Neural progenitor cell (in vitro differentiated cells): ENCODE measurements around the gene SLC25A29.

Experiments used
- CTCF ChIP-seq: fragments of 200-600 bp; sonication (generic); IDR thresholded peaks from 2 replicates; pipeline ENCODE4 v1.5.1; 2017; ENCODE audit warnings: antibody characterized with exemption, mild to moderate bottlenecking
- EZH2 ChIP-seq: fragments of 200-600 bp; sonication (generic); IDR thresholded peaks from 2 replicates; pipeline ENCODE4 v1.6.1; 2017; ENCODE audit warnings: antibody characterized with exemption, mild to moderate bottlenecking, moderate library complexity
- EZH2phosphoT487 ChIP-seq: fragments of 200-600 bp; sonication (generic); IDR thresholded peaks from 2 replicates; pipeline ENCODE4 v1.6.1; 2017; ENCODE audit warnings: antibody characterized with exemption

DNA sequence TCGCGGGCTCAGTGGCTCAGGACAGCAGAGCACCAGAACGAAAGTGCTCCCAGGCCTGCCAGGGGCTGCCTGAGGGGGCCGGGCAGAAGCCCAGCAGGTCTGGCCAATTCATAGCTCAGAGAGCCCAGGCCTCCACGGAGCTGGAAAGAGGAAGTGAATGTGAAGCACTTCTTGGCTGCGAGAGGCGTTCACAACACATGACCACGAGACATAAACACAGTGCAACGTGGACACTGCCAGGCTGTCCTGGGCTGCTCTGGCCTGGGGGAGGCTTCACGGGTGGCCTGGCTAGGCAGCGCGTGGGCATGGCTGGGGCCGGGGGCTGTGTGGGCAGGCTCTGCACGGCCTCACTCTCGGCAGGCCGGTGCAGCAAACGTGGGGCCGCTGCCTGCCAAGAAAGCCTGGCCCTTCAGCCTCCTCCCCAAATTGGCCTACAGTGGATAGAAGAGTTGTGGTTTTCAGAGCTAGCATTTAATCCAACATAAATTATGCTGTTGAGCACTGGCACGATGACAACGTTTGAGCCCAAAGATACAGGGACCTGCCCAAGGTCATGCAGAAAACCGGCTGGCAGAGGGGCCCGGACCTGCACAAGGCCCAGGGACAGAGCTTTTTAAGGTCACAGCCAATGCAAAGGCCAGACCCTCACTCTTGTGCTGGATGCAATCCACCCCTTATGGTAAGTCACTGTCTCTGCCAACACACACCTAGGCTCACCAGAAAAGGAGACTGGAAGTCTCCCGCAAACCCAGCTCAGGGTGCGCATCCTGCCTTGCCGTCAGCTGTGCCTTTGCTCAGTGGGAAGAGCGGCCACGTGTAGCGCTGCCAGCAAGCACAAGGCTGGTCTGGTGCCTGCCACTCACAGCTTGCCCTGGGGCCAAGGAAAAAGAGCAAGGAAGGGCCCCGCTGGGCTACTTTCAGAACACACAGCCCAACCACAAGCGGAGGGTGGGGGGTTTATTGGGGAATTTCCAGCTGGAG is 8.6 kb downstream of the SLC25A29 start:
- no peak for TF ChIP-seq CTCF
- TF ChIP-seq EZH2phosphoT487 = no peak
- no peak for TF ChIP-seq EZH2
